Measurements from ENCODE around the gene ZNF423.

The ZNF423 gene

GRCh38 chr16:49698931-49699840, 156.7 kb downstream of the ZNF423 start:
- ATAC-seq (no peak), DNase-seq (no peak)
- Mint-ChIP-seq H3K27ac (no peak overlapping the region), H3K9me3 (no peaks in the 10 kb centered on the region), H3K36me3 (ENCODE audit: low read depth) (no peaks in the 10 kb centered on the region), H3K4me1 (no peaks in the 10 kb centered on the region), H3K27me3 (peaks cover 15% of the 10 kb centered on the region), H3K4me3 (no peak overlapping the region)

GRCh38 chr16:49698453-49698815, 157.5 kb downstream of the ZNF423 start:
- ATAC-seq (no peak), DNase-seq (no peak)
- H3K9me3 Mint-ChIP-seq, result no peaks in the 10 kb centered on the region
- no peaks in the 10 kb centered on the region for H3K36me3 Mint-ChIP-seq (ENCODE audit: low read depth)
- no peaks in the 10 kb centered on the region for H3K4me1 Mint-ChIP-seq
- H3K27me3 Mint-ChIP-seq, result peaks cover 15% of the 10 kb centered on the region
- H3K27ac Mint-ChIP-seq, result no peak overlapping the region
- H3K4me3 Mint-ChIP-seq, result no peak overlapping the region

GRCh38 chr16:49697631-49698452, 158.1 kb downstream of the ZNF423 start:
- no peaks in the 10 kb centered on the region for H3K4me1 Mint-ChIP-seq
- ATAC-seq (no peak), DNase-seq (no peak)
- no peaks in the 10 kb centered on the region for H3K9me3 Mint-ChIP-seq
- H3K4me3 Mint-ChIP-seq, result no peak overlapping the region
- peaks cover 15% of the 10 kb centered on the region for H3K27me3 Mint-ChIP-seq
- H3K36me3 Mint-ChIP-seq (ENCODE audit: low read depth), result no peaks in the 10 kb centered on the region
- no peak overlapping the region for H3K27ac Mint-ChIP-seq

GRCh38 chr16:49696414-49697101, 159.4 kb downstream of the ZNF423 start:
- Mint-ChIP-seq H3K27me3 (peaks cover 15% of the 10 kb centered on the region), H3K27ac (no peak overlapping the region), H3K4me1 (no peaks in the 10 kb centered on the region), H3K9me3 (no peaks in the 10 kb centered on the region), H3K4me3 (no peak overlapping the region), H3K36me3 (ENCODE audit: low read depth) (no peaks in the 10 kb centered on the region)
- DNase-seq (no peak), ATAC-seq (no peak)

- no peak for ATAC-seq
- no peaks in the 10 kb centered on the region for H3K36me3 Mint-ChIP-seq (ENCODE audit: low read depth)
- no peaks in the 10 kb centered on the region for H3K9me3 Mint-ChIP-seq
- DNase-seq, result no peak
- H3K4me3 Mint-ChIP-seq, result no peak overlapping the region
- H3K4me1 Mint-ChIP-seq, result no peaks in the 10 kb centered on the region
- H3K27ac Mint-ChIP-seq, result no peak overlapping the region
- H3K27me3 Mint-ChIP-seq, result peaks cover 15% of the 10 kb centered on the region
Observed at GRCh38 chr16:49695782-49696413, 160.0 kb downstream of the ZNF423 start.

- Mint-ChIP-seq H3K36me3 (ENCODE audit: low read depth) (no peaks in the 10 kb centered on the region), H3K9me3 (no peaks in the 10 kb centered on the region), H3K4me3 (no peak overlapping the region), H3K27me3 (peaks cover 8% of the 10 kb centered on the region), H3K27ac (no peak overlapping the region), H3K4me1 (no peaks in the 10 kb centered on the region)
- DNase-seq (no peak), ATAC-seq (no peak)
Observed at GRCh38 chr16:49693445-49693844, 162.5 kb downstream of the ZNF423 start.

- ATAC-seq (no peak), DNase-seq (no peak)
- no peaks in the 10 kb centered on the region for H3K4me1 Mint-ChIP-seq
- no peak overlapping the region for H3K27ac Mint-ChIP-seq
- no peaks in the 10 kb centered on the region for H3K9me3 Mint-ChIP-seq
- H3K4me3 Mint-ChIP-seq, result no peak overlapping the region
- no peaks in the 10 kb centered on the region for H3K36me3 Mint-ChIP-seq (ENCODE audit: low read depth)
- peaks cover 2% of the 10 kb centered on the region for H3K27me3 Mint-ChIP-seq
Observed at GRCh38 chr16:49690778-49691177, 165.1 kb downstream of the ZNF423 start.

GRCh38 chr16:49688036-49688697, 167.7 kb downstream of the ZNF423 start:
- H3K27me3 Mint-ChIP-seq, result peaks cover 5% of the 10 kb centered on the region
- no peaks in the 10 kb centered on the region for H3K9me3 Mint-ChIP-seq
- DNase-seq (no peak), ATAC-seq (no peak)
- H3K4me1 Mint-ChIP-seq, result no peaks in the 10 kb centered on the region
- H3K4me3 Mint-ChIP-seq, result no peak overlapping the region
- H3K36me3 Mint-ChIP-seq (ENCODE audit: low read depth), result no peaks in the 10 kb centered on the region
- no peak overlapping the region for H3K27ac Mint-ChIP-seq

GRCh38 chr16:49687476-49688002, 168.4 kb downstream of the ZNF423 start:
- Mint-ChIP-seq H3K4me1 (no peaks in the 10 kb centered on the region), H3K4me3 (no peak overlapping the region), H3K9me3 (no peaks in the 10 kb centered on the region)

GRCh38 chr16:49684696-49685095, 171.2 kb downstream of the ZNF423 start:
- H3K4me3 Mint-ChIP-seq, result no peak overlapping the region

More at GRCh38 chr16:49687476-49688002, 168.4 kb downstream of the ZNF423 start:
- peaks cover 5% of the 10 kb centered on the region for H3K27me3 Mint-ChIP-seq
- no peak for ATAC-seq
- DNase-seq, result no peak
- no peak overlapping the region for H3K27ac Mint-ChIP-seq
- H3K36me3 Mint-ChIP-seq (ENCODE audit: low read depth), result no peaks in the 10 kb centered on the region

GRCh38 chr16:49682577-49683165, 173.2 kb downstream of the ZNF423 start:
- DNase-seq (no peak), ATAC-seq (no peak)
- no peaks in the 10 kb centered on the region for H3K9me3 Mint-ChIP-seq
- no peaks in the 10 kb centered on the region for H3K4me1 Mint-ChIP-seq
- peaks cover 3% of the 10 kb centered on the region for H3K27me3 Mint-ChIP-seq
- H3K4me3 Mint-ChIP-seq, result no peak overlapping the region
- H3K36me3 Mint-ChIP-seq (ENCODE audit: low read depth), result no peaks in the 10 kb centered on the region
- no peak overlapping the region for H3K27ac Mint-ChIP-seq

More at GRCh38 chr16:49684696-49685095, 171.2 kb downstream of the ZNF423 start:
- peaks cover 3% of the 10 kb centered on the region for H3K27me3 Mint-ChIP-seq
- H3K4me1 Mint-ChIP-seq, result no peaks in the 10 kb centered on the region
- H3K27ac Mint-ChIP-seq, result no peak overlapping the region
- no peaks in the 10 kb centered on the region for H3K9me3 Mint-ChIP-seq
- DNase-seq, result no peak
- H3K36me3 Mint-ChIP-seq (ENCODE audit: low read depth), result no peaks in the 10 kb centered on the region
- no peak for ATAC-seq

- Mint-ChIP-seq H3K9me3 (no peaks in the 10 kb centered on the region), H3K4me3 (no peak overlapping the region), H3K27ac (no peak overlapping the region), H3K4me1 (no peaks in the 10 kb centered on the region), H3K27me3 (peaks cover 3% of the 10 kb centered on the region), H3K36me3 (ENCODE audit: low read depth) (no peaks in the 10 kb centered on the region)
- DNase-seq, result no peak
- no peak for ATAC-seq
Observed at GRCh38 chr16:49681217-49681883, 174.6 kb downstream of the ZNF423 start.

- no peak overlapping the region for H3K4me3 Mint-ChIP-seq
- no peak for ATAC-seq
Observed at GRCh38 chr16:49679095-49679494, 176.8 kb downstream of the ZNF423 start.

More at GRCh38 chr16:49679095-49679494, 176.8 kb downstream of the ZNF423 start:
- DNase-seq, result no peak
- no peaks in the 10 kb centered on the region for H3K4me1 Mint-ChIP-seq
- no peaks in the 10 kb centered on the region for H3K36me3 Mint-ChIP-seq (ENCODE audit: low read depth)
- H3K9me3 Mint-ChIP-seq, result no peaks in the 10 kb centered on the region
- no peaks in the 10 kb centered on the region for H3K27me3 Mint-ChIP-seq
- H3K27ac Mint-ChIP-seq, result no peak overlapping the region

Data from activated naive CD8-positive, alpha-beta T cell treated with anti-CD3 and anti-CD28 coated beads, Interleukin-2, amount 50 U/mL, for 24 hours (primary cell).